Lung (tissue), 12 donors: ENCODE data around the gene CCDC106. TPM values are rescaled to one million over a fixed set of nuclear protein-coding genes. Genes with fewer than 3 reads are reported as not detected.
A peak's percentile ranks its signal among the peaks of the same experiment; 100 is the strongest.

ENCODE experiments used
- ATAC-seq: fragments of 200-7000 bp; cut with Tn5 transposase; one replicate; pipeline ENCODE4 v1.9.1; 2020; ENCODE audit warnings: moderate number of reproducible peaks; ENCODE audit not compliant: insufficient read depth, low FRiP score
- DNase-seq, 3 donors: peaks; one replicate each; pipeline ENCODE4 v3.0.0-alpha.2; 2013 to 2017
- H3K27ac ChIP-seq, 2 donors: one replicate each; pipeline ENCODE4 v1.5.1; 2013; ENCODE audit warnings: mild to moderate bottlenecking in 2 of 2, moderate library complexity in 2 of 2, control low read depth in 1 of 2, inconsistent platforms in 1 of 2, low read depth in 1 of 2, low read length in 1 of 2
- H3K27me3 ChIP-seq, 3 donors: one replicate each; pipeline ENCODE4 v1.5.1; 2013; ENCODE audit warnings: low read length in 2 of 3; ENCODE audit not compliant: control insufficient read depth in 3 of 3, insufficient read depth in 3 of 3
- H3K36me3 ChIP-seq, 4 donors: one replicate each; pipeline ENCODE4 v1.5.1; 2013; ENCODE audit warnings: low read length in 4 of 4, mild to moderate bottlenecking in 1 of 4, moderate library complexity in 1 of 4; ENCODE audit not compliant: control insufficient read depth in 4 of 4, insufficient read depth in 4 of 4
- H3K4me1 ChIP-seq, 5 donors: one replicate each; pipeline ENCODE4 v1.5.1; 2013; ENCODE audit warnings: low read length in 5 of 5, mild to moderate bottlenecking in 2 of 5, moderate library complexity in 1 of 5; ENCODE audit not compliant: control insufficient read depth in 5 of 5, insufficient read depth in 5 of 5
- H3K4me3 ChIP-seq: one replicate; pipeline ENCODE4 v1.5.1; 2013; ENCODE audit warnings: mild to moderate bottlenecking, control low read depth, moderate library complexity
- H3K9ac ChIP-seq, 2 donors: one replicate each; pipeline ENCODE4 v1.5.1; 2013; ENCODE audit warnings: low read length in 2 of 2, control low read depth in 1 of 2; ENCODE audit not compliant: insufficient read depth in 1 of 2
- H3K9me3 ChIP-seq, 4 donors: one replicate each; pipeline ENCODE4 v1.5.1; 2013; ENCODE audit warnings: low read length in 3 of 4, mild to moderate bottlenecking in 1 of 4, moderate library complexity in 1 of 4; ENCODE audit not compliant: control insufficient read depth in 4 of 4, insufficient read depth in 3 of 4
- CTCF ChIP-seq: IDR thresholded peaks from 2 replicates; pipeline ENCODE4 v1.5.1; 2012; ENCODE audit warnings: mild to moderate bottlenecking; ENCODE audit errors: control extremely low read depth, extremely low read depth
- WGBS, 2 donors: extraction: QIAGEN DNeasy Blood & Tissue Kit; methylation state at CpG; one replicate each; pipeline ENCODE4 v1.1.7; 2013; 5-methylcytosine and 5-hydroxymethylcytosine counted together
- polyA plus RNA-seq, 2 donors: library from polyadenylated mRNA; stranded (reverse); fragments of 200-250 nt; gene quantifications; one replicate each; pipeline ENCODE4 v1.2.1, GENCODE V29; 2013
- total RNA-seq, 2 donors: library from RNA; depleted of rRNA in 1 of 2; stranded (reverse); fragments of >200 nt in 1 of 2; gene quantifications; one replicate each; pipeline ENCODE4 v1.2.1, GENCODE V29; 2014 to 2021
- donor health status: control.
- donor health status: control.
- donor health status: Bipolar disorder and iron deficiency.
- donor health status: healthy.
- donor health status: DM: yes; HTN: yes; CAD: no.

Gene CCDC106
- total and polyA plus RNA-seq, 4 donors = 8.3 to 25.9 (median 14.3) TPM

GRCh38 chr19:55676383-55676782, 28.4 kb downstream of the CCDC106 start:
- Histone ChIP-seq H3K9ac (peak overlapping the region; percentile 73 to 93), H3K9me3 (no peaks in the 10 kb centered on the region), H3K4me1 (peaks cover 3 to 14% (median 11%) of the 10 kb centered on the region in 5 donors), H3K27me3 (no peaks in the 10 kb centered on the region), H3K4me3 (no peak overlapping the region), H3K36me3 (peaks cover 0 to 34% (median 24%) of the 10 kb centered on the region in 4 donors), H3K27ac (no peak overlapping the region)
- DNase-seq (no peak), ATAC-seq (no peak)
- no peak for TF ChIP-seq CTCF
- 65 to 82% methylated on average over 5 of the region's 5 CpGs for WGBS, 2 donors

GRCh38 chr19:55676889-55677505, 29.0 kb downstream of the CCDC106 start:
- Histone ChIP-seq H3K9me3 (no peaks in the 10 kb centered on the region), H3K27ac (no peak overlapping the region), H3K36me3 (peaks cover 0 to 39% (median 26%) of the 10 kb centered on the region in 4 donors), H3K9ac (no peak overlapping the region), H3K4me3 (no peak overlapping the region), H3K27me3 (no peaks in the 10 kb centered on the region), H3K4me1 (peaks cover 3 to 14% (median 11%) of the 10 kb centered on the region in 5 donors)
- ATAC-seq = no peak
- DNase-seq = no peak
- 87 to 88% methylated on average over 7 of the region's 7 CpGs for WGBS, 2 donors
- no peak for TF ChIP-seq CTCF

- peaks cover 3 to 14% (median 11%) of the 10 kb centered on the region in 5 donors for H3K4me1 ChIP-seq
Observed at GRCh38 chr19:55677572-55678028, 29.6 kb downstream of the CCDC106 start.

More at GRCh38 chr19:55677572-55678028, 29.6 kb downstream of the CCDC106 start:
- Histone ChIP-seq H3K36me3 (peaks cover 0 to 42% (median 29%) of the 10 kb centered on the region in 4 donors), H3K27ac (peak overlapping the region in 1 of 2 donors; percentile 8), H3K9me3 (no peaks in the 10 kb centered on the region), H3K9ac (no peak overlapping the region), H3K4me3 (no peak overlapping the region), H3K27me3 (no peaks in the 10 kb centered on the region)
- 55 to 62% methylated on average over 6 of the region's 6 CpGs for WGBS, 2 donors
- ATAC-seq (no peak), DNase-seq (peak in 1 of 3 donors; percentile 11)
- no peak for TF ChIP-seq CTCF
